ENCODE data around the gene MYLK.
"Not testable (repeated sequence)": the region's sequence is repeated elsewhere in the genome, so short reads cannot be mapped to it uniquely, and the experiment has no call there.

MYLK gene

DNA sequence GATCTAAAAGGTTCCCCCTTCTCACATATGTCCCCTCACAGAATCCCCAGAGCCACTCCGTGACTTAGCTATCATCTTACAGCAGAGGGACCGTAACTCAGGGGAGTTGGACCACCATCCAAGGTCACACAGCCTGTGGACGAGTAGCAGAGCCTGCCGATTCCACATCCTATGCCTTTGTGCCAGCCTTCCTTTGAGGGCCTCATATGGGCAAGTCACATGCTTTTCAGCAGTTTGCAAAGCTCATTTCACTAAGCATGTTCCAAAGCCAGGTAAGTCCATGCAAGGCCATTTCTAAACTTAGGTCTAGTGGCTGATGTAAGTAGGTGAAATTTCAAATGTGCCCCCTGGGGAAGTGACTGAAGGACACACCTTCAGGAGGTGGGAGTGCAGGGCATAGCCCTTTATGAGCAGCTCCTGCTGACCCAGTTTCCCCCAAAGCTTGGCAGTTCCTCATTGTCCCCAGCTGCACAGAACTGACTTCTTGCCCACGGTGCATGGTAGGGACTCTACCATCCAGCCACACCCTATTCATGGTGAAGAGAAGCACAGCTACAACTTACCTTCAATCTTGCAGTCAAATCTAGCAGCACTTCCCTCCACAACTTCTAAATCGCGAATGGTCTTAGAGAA lies 265.9 kb downstream of the MYLK start:
- no peak for DNase-seq (ENCODE audit: low read depth)
- no peak overlapping the region for H3K4me3 ChIP-seq (ENCODE audit: low read depth, low read length)
- TF ChIP-seq, protein P1, sequence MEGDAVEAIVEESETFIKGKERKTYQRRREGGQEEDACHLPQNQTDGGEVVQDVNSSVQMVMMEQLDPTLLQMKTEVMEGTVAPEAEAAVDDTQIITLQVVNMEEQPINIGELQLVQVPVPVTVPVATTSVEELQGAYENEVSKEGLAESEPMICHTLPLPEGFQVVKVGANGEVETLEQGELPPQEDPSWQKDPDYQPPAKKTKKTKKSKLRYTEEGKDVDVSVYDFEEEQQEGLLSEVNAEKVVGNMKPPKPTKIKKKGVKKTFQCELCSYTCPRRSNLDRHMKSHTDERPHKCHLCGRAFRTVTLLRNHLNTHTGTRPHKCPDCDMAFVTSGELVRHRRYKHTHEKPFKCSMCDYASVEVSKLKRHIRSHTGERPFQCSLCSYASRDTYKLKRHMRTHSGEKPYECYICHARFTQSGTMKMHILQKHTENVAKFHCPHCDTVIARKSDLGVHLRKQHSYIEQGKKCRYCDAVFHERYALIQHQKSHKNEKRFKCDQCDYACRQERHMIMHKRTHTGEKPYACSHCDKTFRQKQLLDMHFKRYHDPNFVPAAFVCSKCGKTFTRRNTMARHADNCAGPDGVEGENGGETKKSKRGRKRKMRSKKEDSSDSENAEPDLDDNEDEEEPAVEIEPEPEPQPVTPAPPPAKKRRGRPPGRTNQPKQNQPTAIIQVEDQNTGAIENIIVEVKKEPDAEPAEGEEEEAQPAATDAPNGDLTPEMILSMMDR (IDR thresholded peaks at IDR 0.05; ENCODE audit: control insufficient read depth, extremely low read depth, insufficient read depth): no peak

DNA sequence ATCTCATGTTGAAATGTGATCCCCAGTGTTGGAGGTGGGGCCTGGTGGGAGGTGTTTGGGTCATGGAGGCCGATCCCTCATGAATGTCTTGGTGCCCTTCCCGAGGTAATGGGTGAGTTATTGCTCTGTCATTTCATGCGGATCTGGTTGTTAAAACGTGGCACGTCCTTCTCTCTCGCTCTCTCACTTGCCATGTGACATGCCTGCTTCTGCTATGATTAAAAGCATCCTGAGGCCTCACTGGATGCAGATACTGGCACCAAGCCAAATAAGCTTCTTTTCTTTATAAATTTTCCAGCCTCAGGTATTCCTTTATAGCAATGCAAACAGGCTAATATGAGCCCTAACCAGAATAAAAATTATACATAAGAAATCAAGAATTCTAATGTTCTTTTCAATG lies 267.5 kb downstream of the MYLK start:
- no peak overlapping the region for H3K4me3 ChIP-seq (ENCODE audit: low read depth, low read length)
- TF ChIP-seq, protein P1 (IDR thresholded peaks at IDR 0.05; ENCODE audit: control insufficient read depth, extremely low read depth, insufficient read depth): no peak
- no peak for DNase-seq (ENCODE audit: low read depth)

DNA sequence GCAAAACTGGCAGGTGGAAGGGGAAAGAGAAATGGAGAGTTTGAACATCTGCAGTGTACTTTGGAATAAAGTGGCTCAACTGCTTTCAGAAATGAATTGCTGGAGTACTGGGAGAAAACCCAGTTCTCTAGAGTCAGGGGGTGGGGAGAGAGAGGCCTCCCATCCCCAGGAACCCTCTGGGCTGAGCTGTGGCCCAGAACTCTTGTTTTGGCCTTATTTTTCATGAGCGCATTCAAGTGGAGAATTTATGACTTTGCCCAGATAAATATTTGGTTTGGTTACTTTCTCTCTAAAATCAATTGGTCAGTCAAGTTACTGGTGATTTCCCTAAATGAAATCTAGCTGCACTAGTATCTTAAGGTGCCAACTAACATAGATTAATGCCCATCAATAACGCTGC lies 270.6 kb downstream of the MYLK start:
- TF ChIP-seq, protein P1 (IDR thresholded peaks at IDR 0.05; ENCODE audit: control insufficient read depth, extremely low read depth, insufficient read depth): no peak

DNA sequence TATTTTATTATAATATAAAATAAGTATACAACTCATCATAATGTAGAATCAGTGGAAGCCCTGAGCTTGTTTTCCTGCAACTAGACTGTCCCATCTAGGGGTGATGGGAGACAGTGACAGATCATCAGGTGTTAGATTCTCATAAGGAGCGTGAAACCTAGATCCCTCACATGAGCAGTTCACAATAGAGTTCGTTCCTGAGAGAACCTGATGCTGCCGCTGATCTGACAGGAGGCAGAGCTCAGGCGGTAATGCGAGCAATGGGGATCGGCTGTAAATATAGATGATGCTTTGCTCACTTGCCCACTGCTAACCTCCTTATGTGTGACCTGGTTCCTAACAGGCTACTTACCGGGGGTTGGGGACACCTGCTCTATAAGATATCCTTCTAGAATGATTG lies 272.5 kb downstream of the MYLK start:
- DNase-seq (ENCODE audit: low read depth): not testable (repeated sequence)

More for the DNA sequence above, 270.6 kb downstream of the MYLK start:
- no peak overlapping the region for H3K4me3 ChIP-seq (ENCODE audit: low read depth, low read length)
- no peak for DNase-seq (ENCODE audit: low read depth)

DNA sequence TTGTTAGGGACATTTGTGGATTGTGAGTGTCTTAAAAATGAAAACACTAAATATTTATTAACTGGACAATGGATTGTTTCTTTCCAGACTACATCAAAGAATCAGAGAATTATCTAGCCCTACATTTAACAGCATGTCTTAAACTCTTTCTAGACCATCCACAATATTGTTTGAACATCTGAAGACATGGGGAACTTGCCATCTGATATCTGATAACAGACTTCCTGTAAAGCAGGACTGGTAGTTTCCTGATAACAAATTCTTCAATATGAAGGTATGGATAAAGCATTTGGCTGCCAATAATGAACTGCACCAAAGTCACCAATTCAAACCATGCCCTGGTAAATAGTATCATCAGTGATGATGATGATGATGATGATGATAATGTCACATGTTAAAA lies 273.1 kb downstream of the MYLK start:
- TF ChIP-seq, protein P1 (IDR thresholded peaks at IDR 0.05; ENCODE audit: control insufficient read depth, extremely low read depth, insufficient read depth): no peak
- DNase-seq (ENCODE audit: low read depth): no peak
- no peak overlapping the region for H3K4me3 ChIP-seq (ENCODE audit: low read depth, low read length)

More for the DNA sequence above, 272.5 kb downstream of the MYLK start:
- not testable (repeated sequence) for H3K4me3 ChIP-seq (ENCODE audit: low read depth, low read length)

DNA sequence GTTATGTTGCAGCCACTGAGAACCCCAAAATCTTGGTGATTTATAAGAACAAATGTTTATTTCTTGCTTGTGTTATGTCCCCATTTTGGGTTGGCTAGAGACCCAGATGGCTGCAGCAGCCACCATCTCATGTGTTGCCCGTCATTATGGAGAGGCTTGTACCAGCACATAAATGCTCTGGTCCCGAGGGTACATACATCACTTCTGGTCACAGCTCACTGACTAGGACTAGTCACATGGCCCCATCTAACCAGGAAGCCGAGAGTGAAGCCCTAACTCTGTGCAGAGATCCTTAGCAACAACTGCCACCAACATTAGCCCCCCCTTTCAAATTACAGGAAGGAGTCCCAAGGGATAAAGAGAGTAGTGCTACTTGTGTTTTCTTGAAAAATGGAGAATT lies 273.8 kb downstream of the MYLK start:
- no peak overlapping the region for H3K4me3 ChIP-seq (ENCODE audit: low read depth, low read length)
- TF ChIP-seq, protein P1 (IDR thresholded peaks at IDR 0.05; ENCODE audit: control insufficient read depth, extremely low read depth, insufficient read depth): no peak
- DNase-seq (ENCODE audit: low read depth): no peak

DNA sequence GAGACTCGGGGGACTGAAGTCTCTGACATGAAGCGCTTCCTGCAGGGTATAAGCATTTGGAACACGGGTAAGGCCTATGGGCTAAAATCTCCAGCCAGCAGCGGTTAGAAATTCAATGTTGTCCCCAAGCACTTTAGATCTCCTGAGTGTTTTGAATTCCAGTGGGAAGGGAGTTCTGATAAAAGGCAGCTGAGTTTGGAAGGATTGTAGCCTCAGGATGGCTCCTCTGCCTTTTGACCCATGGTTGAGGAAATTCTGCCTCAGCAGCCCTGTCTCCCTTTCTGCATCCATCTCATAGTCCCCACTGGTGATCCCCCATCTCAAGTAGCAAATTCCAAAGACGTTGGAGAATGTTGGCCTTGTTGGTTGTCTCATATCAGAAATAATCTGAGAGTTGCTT lies 275.1 kb downstream of the MYLK start:
- TF ChIP-seq, protein P1 (IDR thresholded peaks at IDR 0.05; ENCODE audit: control insufficient read depth, extremely low read depth, insufficient read depth): no peak
- DNase-seq (ENCODE audit: low read depth): no peak
- no peak overlapping the region for H3K4me3 ChIP-seq (ENCODE audit: low read depth, low read length)
